Naive thymus-derived CD4-positive, alpha-beta T cell (primary cell): ENCODE data around the gene SYT8. TPM values are rescaled to one million over a fixed set of nuclear protein-coding genes. Genes with fewer than 3 reads are reported as not detected.

Experiments
- ATAC-seq: fragments of 150-1000 bp; cut with Tn5 transposase; 2 replicates; pipeline ENCODE4 v1.10.0; 2021; ENCODE audit warnings: mild to moderate bottlenecking, moderate library complexity
- CTCF ChIA-PET: fragments of 350-600 bp; sonication (Branson Sonifier 250); formaldehyde crosslinking; loops from one replicate; lab custom pipeline; 2021; ENCODE audit warnings: antibody characterized with exemption; lab: Charles Lee
- POLR2A ChIA-PET: fragments of 350-600 bp; sonication (Branson Sonifier 250); formaldehyde crosslinking; loops from one replicate; lab custom pipeline; 2021; ENCODE audit warnings: antibody characterized with exemption, inconsistent platforms; lab: Charles Lee
- DNase-seq, 9 donors: peaks; one replicate each; pipeline versions ENCODE4 v3.0.0 to v3.0.0-alpha.2; 2020 to 2022; ENCODE audit warnings: mixed read lengths in 1 of 9
- H3K27ac ChIP-seq: one replicate; pipeline ENCODE4 v1.7.0; 2013; ENCODE audit warnings: mild to moderate bottlenecking, low read depth, low read length, moderate library complexity
- H3K27me3 ChIP-seq, 2 donors: one replicate each; pipeline ENCODE4 v1.7.0; 2013; ENCODE audit warnings: low read length in 2 of 2, mild to moderate bottlenecking in 2 of 2, moderate library complexity in 2 of 2; ENCODE audit not compliant: control insufficient read depth in 2 of 2, insufficient read depth in 2 of 2
- H3K36me3 ChIP-seq, 3 experiments: 1 replicate in 2 of 3; 2 replicates in 1 of 3; pipeline ENCODE4 v1.7.0; 2013; ENCODE audit warnings: low read length in 3 of 3, mild to moderate bottlenecking in 3 of 3, moderate library complexity in 1 of 3; ENCODE audit not compliant: insufficient read depth in 3 of 3, control insufficient read depth in 2 of 3
- H3K4me1 ChIP-seq, 2 donors: one replicate each; pipeline ENCODE4 v1.7.0; 2013; ENCODE audit warnings: low read length in 2 of 2, mild to moderate bottlenecking in 2 of 2, moderate library complexity in 1 of 2; ENCODE audit not compliant: control insufficient read depth in 2 of 2, insufficient read depth in 2 of 2
- H3K4me3 ChIP-seq: 2 replicates; pipeline ENCODE4 v1.7.0; 2013; ENCODE audit warnings: mild to moderate bottlenecking, low read length
- H3K9me3 ChIP-seq, 3 experiments: 1 replicate in 2 of 3; 2 replicates in 1 of 3; pipeline ENCODE4 v1.7.0; 2013; ENCODE audit warnings: low read length in 3 of 3; ENCODE audit not compliant: control insufficient read depth in 2 of 3
- H3K27ac Mint-ChIP-seq, 9 donors: one replicate each; pipeline ENCODE4 v1.8.0; 2020 to 2022; ENCODE audit warnings: mixed read lengths in 9 of 9, mild to moderate bottlenecking in 8 of 9, moderate library complexity in 5 of 9, inconsistent platforms in 2 of 9
- H3K27me3 Mint-ChIP-seq, 5 donors: one replicate each; pipeline ENCODE4 v1.8.0; 2021 to 2022; ENCODE audit warnings: mixed read lengths in 5 of 5, mild to moderate bottlenecking in 1 of 5
- H3K36me3 Mint-ChIP-seq, 5 donors: one replicate each; pipeline ENCODE4 v1.8.0; 2020 to 2022; ENCODE audit warnings: mixed read lengths in 5 of 5, mild to moderate bottlenecking in 3 of 5, inconsistent platforms in 1 of 5
- H3K4me1 Mint-ChIP-seq, 7 donors: one replicate each; pipeline ENCODE4 v1.8.0; 2020 to 2022; ENCODE audit warnings: mixed read lengths in 7 of 7, mild to moderate bottlenecking in 3 of 7, inconsistent platforms in 1 of 7
- H3K4me3 Mint-ChIP-seq, 10 donors: one replicate each; pipeline ENCODE4 v1.8.0; 2020 to 2022; ENCODE audit warnings: mild to moderate bottlenecking in 10 of 10, mixed read lengths in 10 of 10, moderate library complexity in 6 of 10, inconsistent platforms in 2 of 10
- H3K9me3 Mint-ChIP-seq, 11 donors: one replicate each; pipeline ENCODE4 v1.8.0; 2020 to 2022; ENCODE audit warnings: mixed read lengths in 11 of 11, mild to moderate bottlenecking in 4 of 11, inconsistent platforms in 1 of 11, moderate library complexity in 1 of 11
- intact Hi-C, 2 donors: fragments of 100-400 bp; cut with micrococcal nuclease; formaldehyde crosslinking; loops; one replicate each; pipeline ENCODE4 v1.15.1; 2023
- polyA plus RNA-seq, 2 donors: library from polyadenylated mRNA; unstranded; fragments of 300-500 nt; fragmentation: Illumina TruSeq; gene quantifications; one replicate each; pipeline ENCODE4 v1.2.3, GENCODE V29; 2021
- total RNA-seq, 6 experiments: library from RNA in 5 of 6; stranded (reverse) in 5 of 6; gene quantifications; 1 replicate in 5 of 6; 2 replicates in 1 of 6; pipeline ENCODE4 v1.2.3 and lab custom pipeline; 2021 to 2026

The SYT8 gene
- total RNA-seq (not detected), polyA plus RNA-seq (not detected), total RNA-seq (lab: John Stamatoyannopoulos, UW) (not detected)

GRCh38 chr11:1834779-1835670, at the start of gene SYT8:
TSS of gene SYT8 (plus strand) at chr11:1834990. CDS start at chr11:1835106, 116 bp downstream.
- H3K4me3 ChIP-seq, result no peak within 1 kb of the TSS
- H3K27me3 ChIP-seq, result no peaks in the 10 kb centered on the region
- no peak within 1 kb of the TSS for H3K27ac ChIP-seq
- Mint-ChIP-seq H3K36me3 (no peaks in the 10 kb centered on the region), H3K27ac (peak within 1 kb of the TSS in 1 of 9 donors; percentile 51), H3K4me3 (no peak within 1 kb of the TSS), H3K9me3 (no peaks in the 10 kb centered on the region), H3K27me3 (peaks cover 0 to 6% (median 3%) of the 10 kb centered on the region in 5 donors), H3K4me1 (peaks cover 0 to 6% (median 4%) of the 10 kb centered on the region in 7 donors)
- CTCF ChIA-PET, result interaction anchor here (0.6 to 7.8 kb wide), 7 partner anchors 29 to 316 kb away, joined by 3 to 229 read pairs (median 25); no protein-coding TSS in a partner anchor
- no peaks in the 10 kb centered on the region for H3K9me3 ChIP-seq
- POLR2A ChIA-PET, result interaction anchor here (0.9 to 3.0 kb wide), 2 partner anchors 16 to 141 kb away, joined by 3 to 20 read pairs; no protein-coding TSS in a partner anchor
- intact Hi-C loops, result no loop called here
- no peaks in the 10 kb centered on the region for H3K36me3 ChIP-seq
- DNase-seq, result no peak
- H3K4me1 ChIP-seq, result peaks cover 0 to 7% of the 10 kb centered on the region in 2 donors
- ATAC-seq, result no peak

- Histone ChIP-seq H3K36me3 (no peaks in the 10 kb centered on the region), H3K27ac (no peak overlapping the region), H3K9me3 (no peaks in the 10 kb centered on the region), H3K27me3 (no peaks in the 10 kb centered on the region), H3K4me3 (no peak overlapping the region), H3K4me1 (no peaks in the 10 kb centered on the region)
- Mint-ChIP-seq H3K9me3 (no peaks in the 10 kb centered on the region), H3K36me3 (no peaks in the 10 kb centered on the region), H3K4me1 (peaks cover 0 to 14% (median 0%) of the 10 kb centered on the region in 7 donors), H3K27ac (no peak overlapping the region), H3K4me3 (no peak overlapping the region), H3K27me3 (peaks cover 0 to 5% (median 0%) of the 10 kb centered on the region in 5 donors)
- POLR2A ChIA-PET, result no interaction called here
- intact Hi-C loops, result no loop called here
- CTCF ChIA-PET, result interaction anchor here (0.7 to 1.4 kb wide), 2 partner anchors 49 to 92 kb away, joined by 3 to 4 read pairs; partner anchors contain the start of gene SYT8
- DNase-seq (no peak), ATAC-seq (peak; percentile 44)
Measured at GRCh38 chr11:1785749-1786413, 48.9 kb upstream of the SYT8 start.

- H3K27ac ChIP-seq, result no peak overlapping the region
- H3K27ac Mint-ChIP-seq, result no peak overlapping the region
- no peaks in the 10 kb centered on the region for H3K36me3 ChIP-seq
- H3K9me3 Mint-ChIP-seq, result no peaks in the 10 kb centered on the region
- H3K27me3 ChIP-seq, result no peaks in the 10 kb centered on the region
- no peak overlapping the region for H3K4me3 ChIP-seq
- CTCF ChIA-PET, result no interaction called here
- intact Hi-C loops, result no loop called here
- peaks cover 0 to 9% (median 0%) of the 10 kb centered on the region in 5 donors for H3K27me3 Mint-ChIP-seq
- ATAC-seq (no peak), DNase-seq (no peak)
- H3K4me1 ChIP-seq, result no peaks in the 10 kb centered on the region
- H3K4me1 Mint-ChIP-seq, result peaks cover 0 to 9% (median 0%) of the 10 kb centered on the region in 7 donors
- no peaks in the 10 kb centered on the region for H3K9me3 ChIP-seq
- no peaks in the 10 kb centered on the region for H3K36me3 Mint-ChIP-seq
- H3K4me3 Mint-ChIP-seq, result no peak overlapping the region
- POLR2A ChIA-PET, result no interaction called here
Measured at GRCh38 chr11:1786466-1786865, 48.3 kb upstream of the SYT8 start.

- Histone ChIP-seq H3K27ac (no peak overlapping the region), H3K4me1 (no peaks in the 10 kb centered on the region), H3K27me3 (no peaks in the 10 kb centered on the region), H3K4me3 (no peak overlapping the region), H3K9me3 (no peaks in the 10 kb centered on the region), H3K36me3 (no peaks in the 10 kb centered on the region)
- Mint-ChIP-seq H3K4me3 (no peak overlapping the region), H3K27me3 (peaks cover 0 to 36% (median 9%) of the 10 kb centered on the region in 5 donors), H3K36me3 (peaks cover 0 to 3% (median 0%) of the 10 kb centered on the region in 5 donors), H3K4me1 (peaks cover 0 to 11% (median 5%) of the 10 kb centered on the region in 7 donors), H3K27ac (peak overlapping the region in 1 of 9 donors; percentile 9), H3K9me3 (peaks cover 0 to 22% (median 5%) of the 10 kb centered on the region in 11 donors)
- intact Hi-C loops, result no loop called here
- POLR2A ChIA-PET, result no interaction called here
- CTCF ChIA-PET, result interaction anchor here (0.7 kb wide), 1 partner anchor 189 kb away, joined by 6 read pairs; no protein-coding TSS in a partner anchor
- DNase-seq (no peak), ATAC-seq (no peak)
Measured at GRCh38 chr11:1791912-1792311, 42.9 kb upstream of the SYT8 start.

- no peak for ATAC-seq
- ChIA-PET POLR2A (no interaction called here), CTCF (interaction anchor here (0.7 kb wide), 2 partner anchors 93 to 189 kb away, joined by 5 to 6 read pairs; no protein-coding TSS in a partner anchor)
- no peak for DNase-seq
- H3K4me3 ChIP-seq, result no peak overlapping the region
- H3K27ac ChIP-seq, result no peak overlapping the region
- intact Hi-C loops, result no loop called here
- no peaks in the 10 kb centered on the region for H3K9me3 ChIP-seq
- no peaks in the 10 kb centered on the region for H3K36me3 ChIP-seq
- Mint-ChIP-seq H3K27me3 (peaks cover 0 to 38% (median 9%) of the 10 kb centered on the region in 5 donors), H3K4me1 (peaks cover 0 to 11% (median 5%) of the 10 kb centered on the region in 7 donors), H3K9me3 (peaks cover 0 to 22% (median 5%) of the 10 kb centered on the region in 11 donors), H3K36me3 (peaks cover 0 to 3% (median 0%) of the 10 kb centered on the region in 5 donors), H3K27ac (peak overlapping the region in 2 of 9 donors; percentile 13 to 72), H3K4me3 (peak overlapping the region in 4 of 10 donors; percentile 18 to 83 (median 48))
- H3K27me3 ChIP-seq, result no peaks in the 10 kb centered on the region
- no peaks in the 10 kb centered on the region for H3K4me1 ChIP-seq
Measured at GRCh38 chr11:1792461-1792860, 42.3 kb upstream of the SYT8 start.

- H3K36me3 ChIP-seq, result no peaks in the 10 kb centered on the region
- H3K4me1 ChIP-seq, result no peaks in the 10 kb centered on the region
- DNase-seq (no peak), ATAC-seq (no peak)
- H3K27me3 ChIP-seq, result no peaks in the 10 kb centered on the region
- no peaks in the 10 kb centered on the region for H3K9me3 ChIP-seq
- Mint-ChIP-seq H3K9me3 (peaks cover 0 to 22% (median 5%) of the 10 kb centered on the region in 11 donors), H3K4me3 (peak overlapping the region in 2 of 10 donors; percentile 8 to 12), H3K27ac (peak overlapping the region in 1 of 9 donors; percentile 13), H3K36me3 (peaks cover 0 to 3% (median 0%) of the 10 kb centered on the region in 5 donors), H3K4me1 (peaks cover 0 to 11% (median 5%) of the 10 kb centered on the region in 7 donors), H3K27me3 (peaks cover 0 to 38% (median 10%) of the 10 kb centered on the region in 5 donors)
- ChIA-PET CTCF (interaction anchor here (0.7 kb wide), 1 partner anchor 94 kb away, joined by 5 read pairs; no protein-coding TSS in a partner anchor), POLR2A (no interaction called here)
- no peak overlapping the region for H3K4me3 ChIP-seq
- intact Hi-C loops, result no loop called here
- H3K27ac ChIP-seq, result no peak overlapping the region
Measured at GRCh38 chr11:1793081-1793480, 41.7 kb upstream of the SYT8 start.
